Measurements from ENCODE around the gene LCN1. TPM values are rescaled to one million over a fixed set of nuclear protein-coding genes. Genes with fewer than 3 reads are reported as not detected.

The LCN1 gene
- total RNA-seq, 1 experiment from 2014 or later: not detected

DNA sequence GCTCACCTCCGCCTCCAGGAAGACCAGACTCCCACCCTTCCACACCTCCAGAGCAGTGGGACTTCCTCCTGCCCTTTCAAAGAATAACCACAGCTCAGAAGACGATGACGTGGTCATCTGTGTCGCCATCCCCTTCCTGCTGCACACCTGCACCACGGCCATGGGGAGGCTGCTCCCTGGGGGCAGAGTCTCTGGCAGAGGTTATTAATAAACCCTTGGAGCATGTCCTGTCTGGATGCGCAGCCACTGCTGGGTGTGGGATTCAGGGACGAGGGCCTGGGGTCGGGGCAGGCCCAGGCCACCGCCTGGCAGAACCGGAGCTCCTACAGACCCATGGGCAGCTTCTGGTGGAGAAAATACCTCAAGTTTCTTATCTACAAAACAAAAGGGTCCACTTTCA is 45.3 kb downstream of the LCN1 start:
- peaks cover 8% of the 10 kb centered on the region in 3 experiments for H3K36me3 Mint-ChIP-seq (ENCODE audit: insufficient read depth in 1 of 3, low read depth in 3 of 3)
- peaks cover 9 to 12% of the 10 kb centered on the region in 2 experiments for H3K9me3 Mint-ChIP-seq

More for the DNA sequence above, 45.3 kb downstream of the LCN1 start:
- Histone ChIP-seq H3K79me1 (ENCODE audit: insufficient read depth, low read depth, low read length, poor library complexity, severe bottlenecking) (no peaks in the 10 kb centered on the region), H2AFZ (ENCODE audit: low read length) (no peak overlapping the region), H2AK5ac (ENCODE audit: insufficient read length, low read length) (no peak overlapping the region), H3K27ac (ENCODE audit: insufficient read length, low read depth, low read length) (no peak overlapping the region), H3T11ph (ENCODE audit: low read length) (no peak overlapping the region), H3K9ac (ENCODE audit: extremely low read depth, insufficient read length, low read length) (no peak overlapping the region), H3K23ac (ENCODE audit: insufficient read length, low read depth, low read length) (no peak overlapping the region), H3K4ac (ENCODE audit: low read depth, low read length) (no peak overlapping the region), H3K79me2 (ENCODE audit: insufficient read depth, low read length) (no peaks in the 10 kb centered on the region), H2BK20ac (ENCODE audit: low read depth, low read length, poor library complexity, severe bottlenecking) (no peak overlapping the region), H2BK120ac (ENCODE audit: low read depth, low read length, poor library complexity, severe bottlenecking) (no peak overlapping the region), H2BK12ac (ENCODE audit: insufficient read length, low read depth, low read length) (no peak overlapping the region), H3K18ac (ENCODE audit: insufficient read length, low read depth, low read length) (no peak overlapping the region), H3K27me3 (ENCODE audit: insufficient read depth, low read length) (no peaks in the 10 kb centered on the region), H3K4me1 (ENCODE audit: insufficient read depth, low read length) (no peaks in the 10 kb centered on the region; the same call in 1 of the 2 replicates), H3K9me3 (ENCODE audit: control insufficient read depth, low read depth, low read length) (no peaks in the 10 kb centered on the region), H4K20me1 (ENCODE audit: control insufficient read depth, insufficient read depth, insufficient read length) (no peaks in the 10 kb centered on the region), H4K91ac (ENCODE audit: insufficient read length, low read depth, low read length) (no peak overlapping the region), H4K5ac (ENCODE audit: insufficient read length, low read depth, low read length) (no peak overlapping the region), H3K56ac (ENCODE audit: insufficient read length, low read depth, low read length) (no peak overlapping the region), H2BK15ac (ENCODE audit: low read depth, low read length) (no peak overlapping the region), H4K8ac (replicated peaks; ENCODE audit: insufficient read length, low read depth, low read length) (no peak overlapping the region), H3K23me2 (ENCODE audit: insufficient read length, low read depth, low read length, poor library complexity, severe bottlenecking) (no peaks in the 10 kb centered on the region), H3K14ac (ENCODE audit: insufficient read depth, low read length) (no peak overlapping the region), H3K4me2 (ENCODE audit: insufficient read depth, insufficient read length, low read length) (no peak overlapping the region), H2BK5ac (ENCODE audit: insufficient read length, low read length) (no peak overlapping the region)
- H3K4me3 Mint-ChIP-seq: no peak overlapping the region
- TF ChIP-seq, protein P1, sequence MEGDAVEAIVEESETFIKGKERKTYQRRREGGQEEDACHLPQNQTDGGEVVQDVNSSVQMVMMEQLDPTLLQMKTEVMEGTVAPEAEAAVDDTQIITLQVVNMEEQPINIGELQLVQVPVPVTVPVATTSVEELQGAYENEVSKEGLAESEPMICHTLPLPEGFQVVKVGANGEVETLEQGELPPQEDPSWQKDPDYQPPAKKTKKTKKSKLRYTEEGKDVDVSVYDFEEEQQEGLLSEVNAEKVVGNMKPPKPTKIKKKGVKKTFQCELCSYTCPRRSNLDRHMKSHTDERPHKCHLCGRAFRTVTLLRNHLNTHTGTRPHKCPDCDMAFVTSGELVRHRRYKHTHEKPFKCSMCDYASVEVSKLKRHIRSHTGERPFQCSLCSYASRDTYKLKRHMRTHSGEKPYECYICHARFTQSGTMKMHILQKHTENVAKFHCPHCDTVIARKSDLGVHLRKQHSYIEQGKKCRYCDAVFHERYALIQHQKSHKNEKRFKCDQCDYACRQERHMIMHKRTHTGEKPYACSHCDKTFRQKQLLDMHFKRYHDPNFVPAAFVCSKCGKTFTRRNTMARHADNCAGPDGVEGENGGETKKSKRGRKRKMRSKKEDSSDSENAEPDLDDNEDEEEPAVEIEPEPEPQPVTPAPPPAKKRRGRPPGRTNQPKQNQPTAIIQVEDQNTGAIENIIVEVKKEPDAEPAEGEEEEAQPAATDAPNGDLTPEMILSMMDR (conservative IDR thresholded peaks at IDR 0.05): no peak
- H3K4me1 Mint-ChIP-seq: peaks cover 10 to 12% of the 10 kb centered on the region in 2 experiments
- DNase-seq: no peak
- H3K27me3 Mint-ChIP-seq (ENCODE audit: low read depth): peaks cover 3% of the 10 kb centered on the region; the same call in 1 of the 2 replicates
- WGBS (ENCODE audit: extremely low coverage, insufficient read length, low lambda C conversion rate): no CpG with 5 or more reads among the region's 10 CpGs
- H3K27ac Mint-ChIP-seq: no peak overlapping the region; a peak in 1 of 7 replicates
